Natural killer cell treated with Interleukin-12 subunit alpha and Interleukin-12 subunit beta and Interleukin-15 and Interleukin-18, amount 100 ng/mL, for 72 hours (primary cell): ENCODE measurements around the gene PHLDB2. TPM values are rescaled to one million over a fixed set of nuclear protein-coding genes. Genes with fewer than 3 reads are reported as not detected.

Source experiments
- ATAC-seq, 2 donors: fragments of 150-1000 bp; cut with Tn5 transposase in 1 of 2; sonication (Bioruptor Pico), chemical (Tn5 transposase) in 1 of 2; 2 replicates each; pipeline ENCODE4 v1.10.0; 2021
- DNase-seq: peaks from one replicate; pipeline ENCODE4 v3.0.0; 2022; ENCODE audit warnings: low spot score
- H3K27ac Mint-ChIP-seq, 2 donors: 1 replicate in 1 of 2; 2 replicates in 1 of 2; pipeline ENCODE4 v1.8.0; 2022; ENCODE audit warnings: mixed read lengths in 2 of 2, mild to moderate bottlenecking in 1 of 2, moderate library complexity in 1 of 2
- H3K27me3 Mint-ChIP-seq, 2 donors: 1 replicate in 1 of 2; 2 replicates in 1 of 2; pipeline ENCODE4 v1.8.0; 2022; ENCODE audit warnings: mixed read lengths in 2 of 2
- H3K36me3 Mint-ChIP-seq: one replicate; pipeline ENCODE4 v1.8.0; 2022; ENCODE audit warnings: mixed read lengths
- H3K4me1 Mint-ChIP-seq, 2 donors: 1 replicate in 1 of 2; 2 replicates in 1 of 2; pipeline ENCODE4 v1.8.0; 2022; ENCODE audit warnings: low read depth in 2 of 2, mixed read lengths in 2 of 2, mild to moderate bottlenecking in 1 of 2
- H3K4me3 Mint-ChIP-seq: one replicate; pipeline ENCODE4 v1.8.0; 2022; ENCODE audit warnings: mixed read lengths
- H3K9me3 Mint-ChIP-seq: 2 replicates; pipeline ENCODE4 v1.8.0; 2022; ENCODE audit warnings: mixed read lengths
- total RNA-seq, 2 donors: library from RNA; stranded (reverse); gene quantifications; one replicate each; pipeline ENCODE4 v1.2.3, GENCODE V29; 2022

PHLDB2 gene
- total RNA-seq, 2 donors from 2014 or later = 12.2 to 13.6 TPM

GRCh38 chr3:111828530-111828929 is 30.5 kb upstream of the PHLDB2 start:
- no peak for DNase-seq
- no peak for ATAC-seq
- H3K36me3 Mint-ChIP-seq = no peaks in the 10 kb centered on the region
- peaks cover 16 to 19% of the 10 kb centered on the region in 2 donors for H3K4me1 Mint-ChIP-seq
- H3K9me3 Mint-ChIP-seq = no peaks in the 10 kb centered on the region
- H3K27me3 Mint-ChIP-seq = no peaks in the 10 kb centered on the region
- H3K4me3 Mint-ChIP-seq = no peak overlapping the region
- H3K27ac Mint-ChIP-seq = no peak overlapping the region

GRCh38 chr3:111829023-111829422 is 30.0 kb upstream of the PHLDB2 start:
- Mint-ChIP-seq H3K27ac (no peak overlapping the region), H3K36me3 (no peaks in the 10 kb centered on the region), H3K4me3 (no peak overlapping the region), H3K9me3 (no peaks in the 10 kb centered on the region), H3K27me3 (no peaks in the 10 kb centered on the region), H3K4me1 (peaks cover 16 to 19% of the 10 kb centered on the region in 2 donors)
- ATAC-seq = no peak
- no peak for DNase-seq

DNA sequence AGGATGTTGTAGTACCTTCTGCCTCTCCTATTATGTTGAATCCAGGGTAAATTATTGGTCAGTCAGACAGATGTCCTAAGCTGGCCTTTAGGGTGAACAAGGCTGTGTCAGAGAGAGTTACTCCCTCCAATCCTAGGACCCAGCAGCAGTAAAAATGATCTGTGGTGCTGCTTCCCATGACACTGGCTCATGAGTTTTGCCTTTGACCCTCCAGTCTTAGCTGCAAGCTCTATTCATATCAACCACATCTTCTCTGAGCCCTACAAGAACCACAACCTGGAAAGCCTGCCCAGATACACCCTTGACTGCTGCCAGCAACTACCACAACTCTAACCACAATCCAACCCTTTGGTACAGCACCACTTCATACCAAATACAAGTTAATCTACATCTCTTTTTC is 27.2 kb upstream of the PHLDB2 start:
- H3K27me3 Mint-ChIP-seq = no peaks in the 10 kb centered on the region
- no peak overlapping the region for H3K27ac Mint-ChIP-seq
- peaks cover 11 to 12% of the 10 kb centered on the region in 2 donors for H3K4me1 Mint-ChIP-seq
- no peaks in the 10 kb centered on the region for H3K36me3 Mint-ChIP-seq
- ATAC-seq (peak in 1 of 2 donors; percentile 68), DNase-seq (no peak)
- no peaks in the 10 kb centered on the region for H3K9me3 Mint-ChIP-seq
- no peak overlapping the region for H3K4me3 Mint-ChIP-seq

- Mint-ChIP-seq H3K36me3 (no peaks in the 10 kb centered on the region), H3K4me1 (peaks cover 2 to 3% of the 10 kb centered on the region in 2 donors), H3K9me3 (no peaks in the 10 kb centered on the region), H3K27me3 (no peaks in the 10 kb centered on the region), H3K4me3 (no peak overlapping the region), H3K27ac (no peak overlapping the region)
- ATAC-seq = no peak
- DNase-seq = no peak
These were observed 22.0 kb upstream of the PHLDB2 start for GRCh38 chr3:111837112-111837511.

DNA sequence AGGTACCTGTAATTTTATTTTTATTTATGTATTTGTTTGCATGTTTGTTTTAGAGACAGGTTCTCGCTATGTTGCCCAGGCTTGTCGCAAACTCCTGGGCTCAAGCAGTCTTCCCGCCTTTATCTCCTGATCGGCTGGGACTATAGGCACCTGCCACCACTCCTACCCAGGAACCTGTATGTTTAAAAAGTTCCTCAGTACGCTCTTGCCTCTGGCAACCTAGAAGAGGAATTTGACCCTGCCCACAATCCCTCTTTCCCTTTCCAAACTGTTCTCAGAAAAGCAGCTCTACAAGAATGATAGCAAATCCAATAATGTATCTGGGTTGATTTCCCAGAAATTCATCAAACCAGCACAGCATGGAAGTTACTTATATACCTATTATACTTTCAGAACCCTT is 20.9 kb upstream of the PHLDB2 start:
- no peak for DNase-seq
- no peak overlapping the region for H3K4me3 Mint-ChIP-seq
- no peak for ATAC-seq
- H3K27me3 Mint-ChIP-seq = no peaks in the 10 kb centered on the region
- H3K4me1 Mint-ChIP-seq = no peaks in the 10 kb centered on the region
- H3K9me3 Mint-ChIP-seq = no peaks in the 10 kb centered on the region
- no peak overlapping the region for H3K27ac Mint-ChIP-seq
- no peaks in the 10 kb centered on the region for H3K36me3 Mint-ChIP-seq

- Mint-ChIP-seq H3K4me3 (no peak overlapping the region), H3K36me3 (no peaks in the 10 kb centered on the region), H3K9me3 (no peaks in the 10 kb centered on the region), H3K27me3 (peaks cover 6 to 11% of the 10 kb centered on the region in 2 donors), H3K4me1 (peaks cover 0 to under 1% of the 10 kb centered on the region in 2 donors), H3K27ac (no peak overlapping the region)
- DNase-seq (no peak), ATAC-seq (no peak)
These were observed 13.0 kb upstream of the PHLDB2 start for GRCh38 chr3:111846039-111846438.

DNA sequence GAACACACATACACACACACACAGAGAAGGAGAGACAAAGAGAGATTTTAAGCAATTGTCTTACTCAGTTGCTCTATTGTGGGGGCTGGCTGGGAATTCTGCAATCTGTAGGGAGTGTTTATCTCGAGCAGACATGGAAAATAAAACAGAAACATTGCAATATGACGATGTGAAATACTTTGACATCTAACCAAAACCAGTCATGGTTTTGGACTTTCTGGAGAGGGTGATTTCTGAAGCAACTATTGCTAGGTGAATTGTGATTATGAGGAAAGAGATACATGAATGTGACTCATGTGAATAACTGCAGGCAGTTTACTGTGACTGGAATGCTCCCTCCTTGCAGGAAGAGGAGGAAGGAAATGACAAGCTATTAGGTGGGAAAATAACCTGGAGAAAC is 12.3 kb upstream of the PHLDB2 start:
- Mint-ChIP-seq H3K36me3 (no peaks in the 10 kb centered on the region), H3K27ac (no peak overlapping the region), H3K9me3 (no peaks in the 10 kb centered on the region), H3K27me3 (peaks cover 6 to 11% of the 10 kb centered on the region in 2 donors), H3K4me1 (peaks cover 6 to 7% of the 10 kb centered on the region in 2 donors), H3K4me3 (no peak overlapping the region)
- ATAC-seq = no peak
- DNase-seq = no peak

DNA sequence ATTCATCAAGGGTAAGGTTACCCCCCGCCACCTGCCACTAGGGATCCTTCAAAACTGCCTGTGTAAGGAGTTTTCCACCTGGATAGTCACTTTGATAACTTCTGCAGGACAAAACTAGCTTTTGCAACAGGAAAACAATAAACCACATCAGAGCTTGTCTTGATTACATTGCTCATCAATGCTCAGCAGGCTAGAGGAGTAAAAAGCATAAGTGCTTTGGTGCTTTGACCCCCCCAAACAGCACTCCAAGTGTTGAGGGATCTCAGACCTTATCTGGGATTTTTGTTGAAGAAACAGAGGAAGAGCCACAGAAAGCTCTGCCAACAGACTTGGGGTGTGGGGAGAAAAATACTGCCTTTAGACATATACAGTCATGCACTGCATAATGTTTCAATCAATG is 10.8 kb upstream of the PHLDB2 start:
- no peaks in the 10 kb centered on the region for H3K36me3 Mint-ChIP-seq
- peaks cover 6 to 11% of the 10 kb centered on the region in 2 donors for H3K27me3 Mint-ChIP-seq
- ATAC-seq (no peak), DNase-seq (no peak)
- peaks cover 10 to 12% of the 10 kb centered on the region in 2 donors for H3K4me1 Mint-ChIP-seq
- H3K9me3 Mint-ChIP-seq = no peaks in the 10 kb centered on the region
- H3K4me3 Mint-ChIP-seq = no peak overlapping the region
- H3K27ac Mint-ChIP-seq = no peak overlapping the region

DNA sequence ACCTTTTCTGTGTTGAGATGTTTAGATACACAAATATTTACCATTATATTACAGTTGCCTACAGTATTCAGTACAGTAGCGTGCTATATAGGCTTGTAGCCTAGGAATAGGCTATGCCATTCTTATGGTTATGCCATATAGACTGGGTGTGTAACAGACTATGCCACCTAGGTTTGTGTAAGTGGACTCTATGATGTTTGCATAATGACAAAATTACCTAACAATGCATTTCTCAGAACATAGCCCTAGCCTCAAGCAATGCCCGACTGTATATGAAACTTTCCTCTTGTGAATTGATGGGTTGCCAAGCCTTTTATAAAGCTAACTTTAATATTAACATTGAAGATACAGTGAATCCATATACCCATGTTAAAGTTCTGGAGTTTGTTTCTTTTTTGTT is 10.3 kb upstream of the PHLDB2 start:
- no peak overlapping the region for H3K4me3 Mint-ChIP-seq
- H3K36me3 Mint-ChIP-seq = no peaks in the 10 kb centered on the region
- no peak overlapping the region for H3K27ac Mint-ChIP-seq
- H3K4me1 Mint-ChIP-seq = peaks cover 10 to 12% of the 10 kb centered on the region in 2 donors
- no peak for DNase-seq
- H3K9me3 Mint-ChIP-seq = no peaks in the 10 kb centered on the region
- H3K27me3 Mint-ChIP-seq = peaks cover 6 to 9% of the 10 kb centered on the region in 2 donors
- ATAC-seq = no peak

GRCh38 chr3:111850537-111850936 is 8.5 kb upstream of the PHLDB2 start:
- DNase-seq (no peak), ATAC-seq (no peak)
- Mint-ChIP-seq H3K36me3 (no peaks in the 10 kb centered on the region), H3K9me3 (no peaks in the 10 kb centered on the region), H3K4me3 (no peak overlapping the region), H3K27ac (no peak overlapping the region), H3K4me1 (peaks cover 10 to 12% of the 10 kb centered on the region in 2 donors), H3K27me3 (peaks cover 0 to 3% of the 10 kb centered on the region in 2 donors)

- Mint-ChIP-seq H3K4me1 (peaks cover 10 to 12% of the 10 kb centered on the region in 2 donors), H3K36me3 (no peaks in the 10 kb centered on the region), H3K27me3 (peaks cover 0 to 3% of the 10 kb centered on the region in 2 donors), H3K9me3 (no peaks in the 10 kb centered on the region), H3K4me3 (no peak overlapping the region), H3K27ac (peak overlapping the region in 1 of 2 donors; percentile 65)
- DNase-seq (no peak), ATAC-seq (no peak)
These were observed 7.5 kb upstream of the PHLDB2 start for GRCh38 chr3:111851511-111851954.

DNA sequence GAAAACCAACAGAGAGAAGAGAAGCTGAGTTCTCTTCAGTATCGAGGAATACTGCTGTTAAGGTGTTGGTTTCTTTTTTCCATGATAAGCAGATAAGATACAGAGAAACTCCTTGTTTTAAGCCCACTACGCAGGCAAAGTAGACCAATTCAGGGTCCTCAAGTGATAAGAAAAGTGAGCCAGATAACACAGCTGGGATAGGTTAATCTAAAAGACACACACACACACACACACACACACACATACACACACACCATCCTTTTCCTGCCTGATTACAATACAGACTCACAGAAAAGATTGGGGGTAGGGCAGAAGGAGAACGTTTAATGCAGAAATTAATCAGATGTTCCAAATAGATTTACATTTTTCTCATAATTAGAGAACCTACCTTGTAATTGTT is 6.5 kb upstream of the PHLDB2 start:
- H3K27me3 Mint-ChIP-seq = peaks cover 0 to 3% of the 10 kb centered on the region in 2 donors
- ATAC-seq (no peak), DNase-seq (no peak)
- no peaks in the 10 kb centered on the region for H3K36me3 Mint-ChIP-seq
- no peaks in the 10 kb centered on the region for H3K9me3 Mint-ChIP-seq
- H3K27ac Mint-ChIP-seq = no peak overlapping the region
- peaks cover 10 to 12% of the 10 kb centered on the region in 2 donors for H3K4me1 Mint-ChIP-seq
- no peak overlapping the region for H3K4me3 Mint-ChIP-seq

DNA sequence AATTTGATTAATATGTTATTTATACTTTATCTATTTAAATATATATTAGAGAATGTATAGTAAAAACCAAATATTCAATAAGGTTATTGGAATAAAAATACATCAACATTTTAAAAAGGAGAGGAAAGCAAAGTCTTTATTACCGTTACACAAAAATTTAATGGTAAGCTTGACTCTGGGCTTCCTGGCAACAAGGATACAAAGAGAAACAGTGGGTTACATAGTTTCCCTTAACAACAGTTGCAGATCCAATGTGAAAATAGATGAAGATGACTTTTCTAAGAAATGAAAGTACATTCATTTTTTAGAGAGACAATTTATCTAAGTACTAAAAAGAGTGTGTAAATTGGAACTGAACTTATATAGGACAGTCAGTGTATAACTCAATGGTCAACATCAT is 6.0 kb upstream of the PHLDB2 start:
- H3K27me3 Mint-ChIP-seq = peaks cover 0 to 3% of the 10 kb centered on the region in 2 donors
- DNase-seq = no peak
- H3K27ac Mint-ChIP-seq = no peak overlapping the region
- H3K9me3 Mint-ChIP-seq = no peaks in the 10 kb centered on the region
- peaks cover 10 to 14% of the 10 kb centered on the region in 2 donors for H3K4me1 Mint-ChIP-seq
- no peak for ATAC-seq
- no peaks in the 10 kb centered on the region for H3K36me3 Mint-ChIP-seq
- no peak overlapping the region for H3K4me3 Mint-ChIP-seq

GRCh38 chr3:111854990-111855389 is 4.1 kb upstream of the PHLDB2 start:
- DNase-seq = no peak
- Mint-ChIP-seq H3K36me3 (no peaks in the 10 kb centered on the region), H3K27me3 (peaks cover 0 to 3% of the 10 kb centered on the region in 2 donors), H3K4me1 (peaks cover 15 to 16% of the 10 kb centered on the region in 2 donors), H3K9me3 (no peaks in the 10 kb centered on the region), H3K4me3 (no peak overlapping the region), H3K27ac (no peak overlapping the region)
- no peak for ATAC-seq

DNA sequence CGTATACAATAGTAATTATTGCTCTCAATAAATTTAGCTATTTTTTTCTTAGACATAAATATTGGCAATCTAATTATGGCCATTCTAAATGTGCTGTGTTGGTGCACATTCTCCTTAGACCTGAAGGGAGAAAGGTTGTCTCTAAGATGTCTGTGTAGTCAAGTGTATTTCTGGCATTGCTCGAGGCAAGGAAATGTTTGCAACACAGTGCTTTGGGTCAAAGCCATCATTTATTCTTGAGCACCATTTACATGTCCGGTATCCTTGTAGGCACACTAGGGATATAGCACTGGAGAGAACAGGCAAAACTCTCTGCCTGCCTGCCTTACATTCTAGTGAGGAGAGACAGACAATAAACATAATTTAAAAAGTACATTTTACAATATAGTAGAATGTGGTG is 2.6 kb upstream of the PHLDB2 start:
- Mint-ChIP-seq H3K27me3 (peaks cover 0 to 3% of the 10 kb centered on the region in 2 donors), H3K9me3 (no peaks in the 10 kb centered on the region), H3K4me1 (peaks cover 22 to 23% of the 10 kb centered on the region in 2 donors), H3K4me3 (no peak overlapping the region), H3K27ac (no peak overlapping the region), H3K36me3 (no peaks in the 10 kb centered on the region)
- no peak for DNase-seq
- no peak for ATAC-seq
